Measurements from ENCODE around the gene ZBTB34. TPM values are rescaled to one million over a fixed set of nuclear protein-coding genes. Genes with fewer than 3 reads are reported as not detected.

The ZBTB34 gene
- total RNA-seq, 1 donor: 7.6 TPM

- Histone ChIP-seq H3K9me3 (ENCODE audit: low read depth, low read length) (no peaks in the 10 kb centered on the region), H3K27ac (ENCODE audit: low read depth, low read length) (no peak overlapping the region), H3K4me2 (ENCODE audit: insufficient read depth, low read length) (no peak overlapping the region), H3K4me3 (ENCODE audit: insufficient read depth, low read length) (no peak overlapping the region), H3K27me3 (ENCODE audit: insufficient read depth, low read length) (peaks cover 10% of the 10 kb centered on the region), H3K4me1 (ENCODE audit: insufficient read depth, low read length) (no peaks in the 10 kb centered on the region), H4K20me1 (ENCODE audit: insufficient read depth, low read length) (no peaks in the 10 kb centered on the region), H2AFZ (ENCODE audit: low read length) (no peak overlapping the region), H3K79me2 (ENCODE audit: insufficient read depth, low read length) (no peaks in the 10 kb centered on the region), H3K36me3 (ENCODE audit: insufficient read depth, low read length) (no peaks in the 10 kb centered on the region)
- peak; percentile 29 for DNase-seq (ENCODE audit: insufficient read length, low spot score, missing footprints)
- no peak for TF ChIP-seq CTCF (IDR thresholded peaks at IDR 0.05; ENCODE audit: extremely low read depth, low read depth, low read length)
These were observed 55.6 kb downstream of the ZBTB34 start for GRCh38 chr9:126915846-126916543.

GRCh38 chr9:126916909-126917308, 56.5 kb downstream of the ZBTB34 start:
- Histone ChIP-seq H2AFZ (ENCODE audit: low read length) (no peak overlapping the region), H3K4me2 (ENCODE audit: insufficient read depth, low read length) (no peak overlapping the region), H3K27ac (ENCODE audit: low read depth, low read length) (no peak overlapping the region), H3K4me3 (ENCODE audit: insufficient read depth, low read length) (no peak overlapping the region), H3K36me3 (ENCODE audit: insufficient read depth, low read length) (no peaks in the 10 kb centered on the region), H3K9me3 (ENCODE audit: low read depth, low read length) (no peaks in the 10 kb centered on the region), H3K79me2 (ENCODE audit: insufficient read depth, low read length) (no peaks in the 10 kb centered on the region), H4K20me1 (ENCODE audit: insufficient read depth, low read length) (no peaks in the 10 kb centered on the region), H3K4me1 (ENCODE audit: insufficient read depth, low read length) (no peaks in the 10 kb centered on the region), H3K27me3 (ENCODE audit: insufficient read depth, low read length) (peaks cover 13% of the 10 kb centered on the region)
- TF ChIP-seq CTCF (IDR thresholded peaks at IDR 0.05; ENCODE audit: extremely low read depth, low read depth, low read length): peak; percentile 6
- DNase-seq (ENCODE audit: insufficient read length, low spot score, missing footprints): peak; percentile 26

- Histone ChIP-seq H3K9me3 (ENCODE audit: low read depth, low read length) (no peaks in the 10 kb centered on the region), H3K36me3 (ENCODE audit: insufficient read depth, low read length) (no peaks in the 10 kb centered on the region), H3K27ac (ENCODE audit: low read depth, low read length) (no peak overlapping the region), H3K4me1 (ENCODE audit: insufficient read depth, low read length) (no peaks in the 10 kb centered on the region), H3K4me3 (ENCODE audit: insufficient read depth, low read length) (no peak overlapping the region), H4K20me1 (ENCODE audit: insufficient read depth, low read length) (peaks cover 3% of the 10 kb centered on the region), H3K4me2 (ENCODE audit: insufficient read depth, low read length) (no peak overlapping the region), H3K27me3 (ENCODE audit: insufficient read depth, low read length) (peaks cover 29% of the 10 kb centered on the region), H2AFZ (ENCODE audit: low read length) (no peak overlapping the region), H3K79me2 (ENCODE audit: insufficient read depth, low read length) (no peaks in the 10 kb centered on the region)
- no peak for TF ChIP-seq CTCF (IDR thresholded peaks at IDR 0.05; ENCODE audit: extremely low read depth, low read depth, low read length)
- no peak for DNase-seq (ENCODE audit: insufficient read length, low spot score, missing footprints)
These were observed 58.8 kb downstream of the ZBTB34 start for GRCh38 chr9:126919193-126919592.

- no peaks in the 10 kb centered on the region for H3K9me3 ChIP-seq (ENCODE audit: low read depth, low read length)
- peaks cover 50% of the 10 kb centered on the region for H3K27me3 ChIP-seq (ENCODE audit: insufficient read depth, low read length)
- H3K79me2 ChIP-seq (ENCODE audit: insufficient read depth, low read length): no peaks in the 10 kb centered on the region
- H2AFZ ChIP-seq (ENCODE audit: low read length): no peak overlapping the region
- no peaks in the 10 kb centered on the region for H3K4me1 ChIP-seq (ENCODE audit: insufficient read depth, low read length)
- no peak for DNase-seq (ENCODE audit: insufficient read length, low spot score, missing footprints)
- peaks cover 9% of the 10 kb centered on the region for H4K20me1 ChIP-seq (ENCODE audit: insufficient read depth, low read length)
- TF ChIP-seq CTCF (IDR thresholded peaks at IDR 0.05; ENCODE audit: extremely low read depth, low read depth, low read length): no peak
- H3K4me3 ChIP-seq (ENCODE audit: insufficient read depth, low read length): no peak overlapping the region
- H3K4me2 ChIP-seq (ENCODE audit: insufficient read depth, low read length): no peak overlapping the region
- H3K27ac ChIP-seq (ENCODE audit: low read depth, low read length): no peak overlapping the region
- H3K36me3 ChIP-seq (ENCODE audit: insufficient read depth, low read length): no peaks in the 10 kb centered on the region
These were observed 65.4 kb downstream of the ZBTB34 start for GRCh38 chr9:126925876-126926275.
